Femur (tissue), 1 donor: ENCODE data around the gene AKNAD1.

Source experiments
- DNase-seq: peaks from one replicate; pipeline ENCODE4 v3.0.0-alpha.2; 2017

Gene AKNAD1

DNA sequence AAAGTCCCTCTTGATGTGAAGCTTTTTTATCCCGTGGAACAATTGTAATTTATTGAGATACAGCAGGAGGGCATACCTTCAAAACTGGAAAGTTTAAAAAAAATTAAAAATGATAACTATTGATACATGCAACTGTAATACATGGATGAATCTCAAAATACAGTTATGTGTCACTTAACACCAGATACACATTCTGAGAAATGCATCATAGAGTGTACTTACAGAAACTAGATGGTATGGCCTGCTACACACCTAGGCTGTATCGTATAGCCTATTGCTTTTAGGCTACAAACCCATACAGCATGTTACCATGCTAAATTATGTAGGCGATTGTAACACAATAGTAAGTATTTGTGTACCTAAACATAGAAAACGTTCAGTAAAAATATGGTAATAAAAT is 7.1 kb upstream of the AKNAD1 start:
- DNase-seq = no peak

DNA sequence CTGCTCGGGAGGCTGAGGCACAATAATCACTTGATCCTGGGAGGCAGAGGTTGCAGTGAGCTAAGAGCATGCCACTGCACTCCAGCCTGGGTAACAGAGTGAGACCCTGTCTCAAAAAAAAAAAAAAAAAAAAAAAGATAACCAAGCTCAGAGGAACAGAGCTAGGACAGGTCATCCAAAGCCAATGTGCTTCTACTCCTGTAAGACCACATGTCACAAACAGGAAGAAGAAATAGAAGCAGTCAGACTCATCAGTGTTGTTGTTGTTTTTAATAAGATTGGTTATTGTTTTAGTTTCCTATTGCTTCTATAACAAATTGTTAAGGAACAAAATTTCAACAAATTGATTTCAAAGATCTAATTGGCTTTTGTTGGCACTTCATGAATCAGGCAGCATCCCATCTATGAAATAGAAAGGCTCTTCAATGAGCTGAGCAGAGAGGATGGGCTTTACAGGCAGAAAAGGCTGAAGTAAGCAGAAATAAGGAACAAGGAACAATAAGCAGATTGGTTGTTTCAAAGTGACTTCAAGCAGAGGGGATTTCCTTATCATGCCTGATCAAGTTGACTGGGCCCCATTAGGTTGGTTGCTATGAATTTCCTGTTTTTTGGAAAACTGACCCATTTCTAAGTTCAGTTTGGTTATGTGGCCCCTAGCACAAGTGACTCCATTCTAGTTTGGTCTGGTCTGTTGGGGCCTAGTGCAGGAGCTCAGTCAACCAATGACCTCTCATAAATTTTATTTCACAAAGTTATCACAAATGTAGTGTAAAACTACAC is 6.0 kb upstream of the AKNAD1 start:
- no peak for DNase-seq

DNA sequence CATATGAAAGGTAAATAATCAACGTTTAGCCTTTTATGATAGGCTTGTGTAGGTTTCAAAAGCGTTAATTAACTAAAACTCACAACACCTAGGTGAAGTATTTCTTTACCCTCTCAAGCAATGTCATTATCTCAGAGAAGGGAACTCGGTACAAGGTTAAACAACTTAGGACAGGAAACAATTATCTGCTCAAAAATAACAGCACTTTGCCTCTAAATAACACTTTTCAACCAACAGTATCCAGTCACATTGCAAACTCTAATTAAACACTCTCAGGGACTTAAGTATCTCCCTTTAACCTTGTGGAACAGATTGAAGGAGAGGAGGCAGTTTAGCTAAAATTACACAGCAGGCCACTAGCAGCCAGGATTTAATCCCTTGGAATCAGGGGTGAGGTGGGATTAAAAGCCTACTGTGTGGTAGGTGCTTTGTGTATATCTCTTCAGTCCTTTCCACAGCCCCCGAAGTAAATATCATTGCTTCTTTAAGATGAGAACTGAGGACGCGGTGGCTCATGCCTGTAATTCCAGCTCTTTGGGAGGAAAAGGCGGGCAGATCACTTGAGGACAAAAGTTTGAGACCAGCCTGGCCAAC is 5.2 kb upstream of the AKNAD1 start:
- DNase-seq = no peak

DNA sequence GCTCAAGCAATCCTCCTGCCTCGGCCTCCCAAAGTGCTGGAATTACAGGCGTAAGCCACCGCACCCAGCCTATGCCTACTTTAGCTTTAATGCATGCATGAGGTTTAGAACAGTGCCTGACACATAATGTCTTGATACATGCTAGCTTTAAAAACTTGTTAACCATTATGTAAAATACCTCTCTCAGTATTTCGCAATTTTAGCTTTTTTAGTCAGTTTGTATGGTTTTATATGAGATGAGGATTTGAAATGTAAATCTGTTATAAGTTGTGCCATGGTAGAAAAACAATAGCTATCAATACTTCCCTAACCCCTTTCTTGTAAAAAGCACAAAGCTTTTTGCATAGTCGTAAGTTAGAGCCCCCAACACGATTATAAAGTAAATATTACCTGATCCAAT is 4.7 kb upstream of the AKNAD1 start:
- no peak for DNase-seq

DNA sequence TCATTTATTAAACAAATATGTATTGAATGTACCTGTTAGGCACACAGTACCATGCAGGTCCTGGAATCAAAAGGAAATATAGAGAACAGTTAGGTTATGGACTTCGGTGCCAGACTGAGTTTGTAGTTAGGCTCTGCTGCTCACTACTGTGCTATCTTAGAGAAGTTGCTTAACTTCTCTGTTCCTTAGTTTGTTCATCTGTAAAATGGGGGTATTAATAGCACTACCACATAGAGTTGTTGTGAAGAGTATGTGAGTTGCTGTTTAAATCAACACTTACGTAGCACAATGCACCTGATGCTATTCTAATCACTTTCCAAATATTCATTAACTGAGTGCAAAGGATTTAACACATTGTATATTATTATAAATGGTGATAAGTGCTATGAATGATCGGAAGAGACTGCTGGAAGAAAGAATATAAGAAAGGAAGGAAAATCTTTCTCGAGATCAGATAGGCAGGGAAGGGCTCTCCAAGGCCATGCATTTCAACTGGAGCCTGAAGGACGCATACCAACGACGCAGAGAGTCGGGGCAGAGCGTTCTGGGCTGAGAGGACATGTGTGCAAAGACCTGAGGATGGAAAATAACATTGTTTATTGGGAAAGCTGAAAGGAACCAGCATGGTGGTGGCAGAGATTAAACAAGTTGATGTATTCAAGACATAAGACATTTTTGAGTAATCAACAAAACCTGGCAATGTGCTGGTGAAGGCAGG is 3.5 kb upstream of the AKNAD1 start:
- no peak for DNase-seq

DNA sequence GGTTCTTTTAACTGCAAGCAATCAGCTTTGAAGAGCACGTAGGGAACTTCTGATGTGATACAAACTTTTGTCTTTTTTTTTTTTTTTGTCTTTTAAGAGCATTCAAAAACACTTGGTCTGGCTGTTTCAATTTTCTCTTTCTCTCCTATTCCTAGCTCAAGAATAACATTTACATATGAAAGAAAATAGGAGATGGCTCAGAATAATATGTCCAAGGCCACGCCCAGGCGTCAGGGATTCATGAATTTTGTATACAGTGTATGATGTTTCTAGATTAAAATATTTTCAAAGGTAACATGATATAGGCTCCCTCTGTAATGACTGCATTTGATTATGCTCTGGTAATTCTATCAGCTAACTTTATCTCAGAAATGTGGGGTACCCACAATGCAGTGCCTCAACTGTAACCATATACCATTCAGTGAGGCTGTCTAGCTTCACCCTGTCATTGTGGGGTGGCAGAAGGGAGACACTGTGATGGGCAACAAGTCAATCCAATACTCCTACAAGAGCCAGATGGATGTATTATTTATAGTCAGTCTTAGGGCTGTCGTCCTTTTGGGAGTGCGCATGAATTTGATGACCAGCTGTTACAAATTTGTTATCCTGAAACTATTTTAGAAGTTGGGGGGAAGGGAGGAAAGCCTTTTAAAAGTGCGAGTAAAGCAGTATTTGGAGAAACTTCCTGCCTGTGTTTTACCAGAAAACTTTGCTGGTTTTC is 1.5 kb upstream of the AKNAD1 start:
- peak; percentile 31 for DNase-seq

DNA sequence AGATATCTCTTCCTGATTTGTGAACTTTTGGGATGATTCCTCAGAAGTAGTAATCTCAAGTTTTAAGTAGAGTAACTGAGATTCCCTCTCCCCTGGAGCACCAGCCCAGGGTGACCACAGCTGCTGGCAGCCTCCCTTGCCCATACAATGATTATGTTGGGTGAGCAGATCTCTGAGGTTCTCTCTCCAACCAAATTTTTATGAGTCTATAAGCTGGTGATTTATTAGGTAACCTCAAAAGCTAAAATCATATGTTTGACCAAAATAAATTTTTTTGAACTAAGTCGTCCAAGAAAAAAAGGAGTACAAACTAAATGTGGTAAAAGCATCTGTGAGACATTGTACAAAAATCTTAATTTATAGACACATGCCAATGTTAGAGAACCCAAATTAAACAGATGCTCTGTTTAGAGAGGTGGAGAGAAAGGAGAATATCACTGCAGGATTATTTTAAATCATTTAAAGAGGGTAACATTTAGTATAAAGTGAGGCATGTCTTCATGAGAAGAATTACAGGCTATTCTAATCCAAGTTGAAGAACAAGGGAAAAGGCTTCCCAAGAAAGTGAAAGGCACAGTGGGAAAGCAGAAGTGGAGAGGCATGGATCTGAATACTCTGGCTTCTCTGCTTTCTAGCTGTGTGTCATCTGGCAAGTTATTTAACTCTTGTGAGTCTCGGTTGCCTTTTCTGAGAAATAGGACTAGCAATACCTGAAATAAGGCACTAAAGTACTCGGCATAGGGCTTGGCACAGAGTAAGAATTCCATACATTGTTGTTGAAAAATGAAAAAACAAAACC is 2.5 kb downstream of the AKNAD1 start:
- peak; percentile 60 for DNase-seq

DNA sequence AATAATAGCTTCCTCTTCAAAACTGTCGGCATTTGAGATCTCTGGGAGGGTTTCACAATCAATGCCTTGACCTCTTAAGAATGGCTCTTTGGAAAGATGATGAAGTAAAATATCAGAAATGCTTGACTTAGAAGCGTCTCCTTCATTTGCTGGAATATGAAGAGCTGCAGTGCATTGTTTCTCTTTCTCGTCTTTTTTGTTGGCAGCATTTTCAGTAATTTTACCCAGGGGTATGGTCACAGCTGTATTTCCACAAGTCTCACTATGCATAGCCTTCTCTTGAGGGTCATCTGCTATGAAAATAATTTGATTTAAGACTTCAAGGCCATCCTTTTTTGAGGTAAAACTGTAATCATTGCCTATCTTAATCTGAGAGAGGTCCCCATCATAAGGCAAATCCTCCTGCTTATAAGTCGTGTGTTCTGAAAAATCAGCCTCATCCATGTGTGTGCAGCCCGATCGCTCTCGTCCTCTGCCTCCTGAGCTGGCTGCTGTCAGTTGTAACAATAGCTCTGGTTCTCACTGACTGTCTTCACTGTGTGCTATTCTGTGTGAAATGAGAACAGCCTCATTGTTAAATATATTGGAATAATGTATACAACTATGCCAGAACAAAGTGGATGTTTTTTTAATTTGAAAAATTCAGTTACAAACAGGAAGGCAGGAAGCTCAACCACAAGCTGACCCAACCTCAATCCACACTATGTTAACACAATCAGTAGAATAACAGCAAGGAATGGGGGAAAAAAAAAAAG is 4.5 kb downstream of the AKNAD1 start:
- no peak for DNase-seq

DNA sequence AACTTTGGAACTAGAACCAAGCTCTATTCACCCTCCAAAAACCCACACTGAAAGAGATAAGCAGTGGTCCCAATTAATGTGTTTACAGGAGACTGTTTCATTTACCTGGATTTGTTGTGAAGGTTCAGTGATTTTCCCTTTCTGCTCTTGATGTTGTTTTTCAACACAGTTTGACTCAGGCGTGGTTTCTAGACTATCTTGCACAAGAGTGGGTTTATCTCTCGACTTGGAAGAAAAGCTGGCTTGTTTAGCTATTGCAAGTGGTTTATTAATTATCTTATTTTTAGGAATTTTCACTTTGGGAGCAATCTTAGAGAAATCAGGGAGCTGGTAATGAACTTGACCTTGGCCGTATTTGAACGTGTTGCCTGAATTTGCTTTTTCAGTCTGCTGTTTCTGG is 5.3 kb downstream of the AKNAD1 start:
- DNase-seq = no peak

DNA sequence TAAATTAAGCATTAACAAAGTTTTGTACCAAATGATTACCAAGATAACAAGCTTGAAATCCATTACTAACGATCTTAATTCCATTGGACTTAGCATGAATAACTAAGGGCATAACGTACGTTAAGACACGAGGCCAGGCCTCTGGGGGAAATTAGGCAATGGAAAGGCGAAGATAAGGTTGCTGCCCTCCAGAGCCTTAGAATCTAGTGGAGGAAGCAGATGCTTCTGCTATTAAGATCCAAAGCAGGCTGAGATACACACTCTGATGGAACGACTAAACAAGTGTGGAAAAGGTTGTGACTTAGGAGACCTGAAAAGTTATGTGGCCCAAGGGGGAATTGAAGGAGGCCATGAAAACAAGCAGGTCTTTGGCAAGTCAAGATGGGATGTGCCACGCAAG is 6.0 kb downstream of the AKNAD1 start:
- DNase-seq = no peak

DNA sequence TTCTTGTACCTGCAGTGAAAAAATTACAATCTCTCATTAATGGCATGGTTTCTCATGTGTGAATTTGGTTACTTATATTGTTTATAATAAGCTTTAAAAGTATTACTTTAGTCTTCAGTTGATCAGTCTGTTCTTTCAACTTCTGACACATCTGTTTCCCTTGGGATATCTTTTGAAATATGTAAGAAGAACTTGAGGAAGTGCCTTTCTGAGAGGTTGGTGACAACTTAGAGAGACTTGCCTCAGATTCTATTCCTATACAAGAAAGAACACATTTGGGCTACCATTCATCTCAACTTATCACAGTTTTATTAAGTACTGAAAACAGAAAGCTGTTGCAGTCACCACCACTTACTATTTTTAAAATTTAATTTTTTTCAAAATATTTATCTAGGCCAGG is 8.1 kb downstream of the AKNAD1 start:
- DNase-seq = no peak

DNA sequence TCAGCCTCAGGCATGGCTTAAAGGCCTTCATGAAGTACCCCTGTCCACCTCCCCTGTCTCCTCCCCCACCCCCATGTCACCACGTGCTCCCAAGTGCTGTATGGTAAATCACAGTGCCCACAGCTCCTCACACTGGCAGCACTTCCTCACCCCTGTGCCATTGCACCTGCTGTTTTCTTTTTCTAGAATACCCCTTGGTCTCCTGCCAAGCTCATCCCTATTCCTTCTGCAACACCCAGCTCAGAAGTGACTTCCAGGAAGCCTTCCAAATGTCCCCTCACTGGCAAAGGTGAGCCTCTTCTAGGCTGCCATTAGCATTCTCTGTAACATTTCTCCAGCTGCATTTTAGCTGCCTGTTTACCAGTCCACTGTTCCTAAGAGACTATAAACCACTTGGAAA is 9.4 kb downstream of the AKNAD1 start:
- DNase-seq = no peak

DNA sequence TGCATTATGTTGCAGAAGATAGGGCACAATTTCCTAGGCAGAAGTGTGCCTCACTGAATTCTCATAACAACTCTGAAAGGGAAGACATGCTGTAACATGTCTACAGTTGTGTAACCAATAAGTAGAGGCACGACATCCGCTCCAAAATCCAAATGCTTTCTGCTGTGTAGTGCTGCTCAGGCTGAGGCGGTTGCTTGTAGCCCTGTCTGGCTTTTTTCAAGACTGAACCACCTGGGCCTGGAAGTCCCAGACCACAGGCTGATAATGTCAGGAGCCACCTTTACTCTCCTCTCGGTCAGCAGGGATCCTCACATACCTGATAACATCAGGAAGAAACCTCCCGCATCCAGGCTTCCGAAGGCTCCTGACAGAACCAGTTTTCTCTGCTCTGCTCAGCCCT is 10.9 kb downstream of the AKNAD1 start:
- no peak for DNase-seq

DNA sequence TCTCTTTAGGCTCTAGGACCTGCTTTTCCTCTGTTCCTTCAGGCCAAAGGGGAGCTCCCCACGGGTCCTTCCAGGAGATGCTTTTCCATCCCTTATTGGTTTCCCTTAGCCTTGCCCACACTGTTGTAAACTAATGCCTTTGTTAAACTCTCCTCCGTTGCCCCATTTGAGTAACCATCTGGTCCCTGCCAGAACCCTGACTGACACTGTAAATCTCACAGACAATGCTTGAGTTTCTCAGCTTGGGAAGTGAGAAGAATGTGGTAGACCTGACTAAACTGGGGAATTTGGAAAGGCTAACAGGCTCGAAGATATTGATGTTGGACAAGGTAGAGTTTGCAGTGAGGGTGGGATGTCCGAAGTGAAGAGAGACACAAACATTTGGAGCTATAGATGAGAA is 11.4 kb downstream of the AKNAD1 start:
- no peak for DNase-seq

DNA sequence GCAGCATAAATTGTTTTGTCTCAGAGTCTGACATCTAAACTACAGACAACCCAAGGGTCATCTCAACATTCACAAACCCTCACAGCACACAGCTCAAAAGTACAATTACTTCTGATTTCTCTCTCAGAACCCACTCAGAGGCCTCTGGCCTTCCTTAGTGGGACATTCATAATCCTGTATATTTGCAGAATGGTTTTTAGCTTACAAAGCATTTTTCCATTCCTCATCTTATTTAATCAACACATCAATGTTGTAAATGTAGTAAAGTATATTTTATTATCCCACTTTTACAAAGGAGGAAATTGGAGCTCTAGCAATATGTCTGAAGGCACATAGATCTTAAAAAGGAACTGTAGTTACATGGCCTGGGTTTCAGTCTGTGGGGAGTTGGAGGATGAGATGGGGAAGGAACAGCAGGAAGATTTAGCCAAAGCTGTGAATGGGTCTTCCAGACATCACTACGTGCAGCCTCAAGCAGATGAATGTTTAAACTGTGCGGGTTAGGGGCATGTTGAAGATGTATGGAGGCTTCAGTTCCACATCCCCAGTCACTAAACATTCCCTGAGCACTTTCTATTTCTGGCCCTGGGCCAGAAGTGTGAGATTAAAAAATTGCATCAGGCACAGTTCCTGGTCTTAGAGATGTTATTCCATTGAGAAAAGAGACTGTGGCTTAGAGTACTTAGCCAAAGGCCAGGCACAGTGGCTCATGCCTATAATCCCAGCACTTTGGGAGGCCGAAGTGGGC is 13.3 kb downstream of the AKNAD1 start:
- no peak for DNase-seq

DNA sequence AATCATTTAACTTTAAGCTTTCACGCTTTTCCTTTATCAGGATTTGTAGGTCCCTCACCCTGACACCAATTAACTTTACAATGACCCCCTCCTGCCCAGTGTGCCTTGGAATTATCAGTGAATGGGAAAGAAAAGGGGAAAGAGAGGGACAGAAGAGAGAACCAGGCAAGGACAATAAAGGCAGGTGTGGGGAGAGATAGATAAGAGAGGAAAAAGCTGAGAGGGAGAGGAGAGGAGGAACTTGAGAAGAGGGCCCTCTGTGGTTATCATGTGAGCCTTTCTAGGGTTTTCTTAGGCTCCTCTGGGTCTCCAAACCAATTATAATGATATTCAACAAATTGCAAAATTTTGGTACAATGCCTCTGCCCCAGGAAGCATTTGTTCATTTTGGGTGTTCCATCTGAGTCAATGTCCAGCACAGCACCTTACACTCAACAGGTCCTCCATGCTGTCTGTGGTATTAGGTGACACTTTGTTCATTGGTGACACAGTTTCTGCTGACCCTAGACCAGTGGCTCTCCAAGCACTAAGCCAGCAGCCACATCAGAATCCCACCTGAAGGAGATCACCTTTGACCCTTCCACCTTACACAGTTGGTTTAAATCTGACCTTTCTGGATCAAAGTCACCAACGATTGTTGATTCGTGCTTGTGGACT is 14.2 kb downstream of the AKNAD1 start:
- no peak for DNase-seq

DNA sequence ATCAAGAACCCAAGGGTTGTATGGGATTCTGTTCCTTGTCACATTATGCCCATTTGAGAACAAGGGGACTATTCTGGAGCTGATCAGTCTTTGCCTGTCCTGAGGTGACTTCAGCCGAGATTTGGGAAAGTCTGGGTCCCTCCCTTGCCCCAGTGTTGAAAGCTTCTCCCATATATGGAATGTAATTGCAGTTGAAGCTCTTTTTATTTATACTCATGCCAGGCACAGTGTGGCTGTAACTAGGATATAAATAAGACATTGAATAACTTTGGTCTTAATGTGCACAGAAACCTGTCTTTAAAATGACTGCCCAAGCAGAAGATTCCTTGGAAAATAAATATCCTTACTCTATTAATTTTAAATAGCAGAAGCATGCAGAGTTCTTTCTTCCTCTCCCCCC is 15.2 kb downstream of the AKNAD1 start:
- DNase-seq = no peak

DNA sequence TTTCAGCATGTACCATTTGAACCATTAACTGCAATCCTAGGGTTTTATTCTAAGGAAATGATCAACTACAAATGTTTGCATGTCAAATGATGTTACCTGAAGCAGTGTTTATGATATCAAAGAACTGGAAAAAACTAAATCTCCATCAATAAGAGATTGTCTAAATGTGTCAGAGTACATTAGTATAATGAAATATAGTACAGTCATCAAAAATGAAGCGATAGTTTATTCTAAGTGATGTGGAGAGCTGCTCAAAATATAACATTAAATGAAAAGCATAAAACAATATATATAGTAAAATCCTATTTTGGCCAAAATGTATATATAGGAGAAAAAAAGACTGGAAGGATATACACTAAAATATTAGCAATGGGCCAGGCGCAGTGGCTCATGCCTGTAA is 24.0 kb downstream of the AKNAD1 start:
- DNase-seq = no peak

DNA sequence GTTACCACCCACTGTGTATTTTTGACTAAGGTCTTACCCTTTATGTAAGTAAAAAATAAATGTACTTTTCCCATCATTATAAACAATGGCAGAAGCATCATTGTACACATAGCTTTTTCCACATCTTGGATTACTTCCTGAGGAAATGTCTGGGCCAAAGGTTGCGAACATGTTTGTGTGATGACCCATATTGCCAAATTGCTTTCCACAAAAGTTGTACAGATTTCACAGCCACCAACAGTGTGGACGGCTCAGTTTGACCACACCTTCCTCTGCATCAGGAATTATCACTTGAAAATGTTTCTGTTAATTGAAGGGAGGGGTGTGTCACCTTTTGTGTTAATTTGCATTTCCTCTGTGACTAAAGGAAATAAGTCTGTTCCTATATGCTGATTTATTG is 25.7 kb downstream of the AKNAD1 start:
- no peak for DNase-seq

DNA sequence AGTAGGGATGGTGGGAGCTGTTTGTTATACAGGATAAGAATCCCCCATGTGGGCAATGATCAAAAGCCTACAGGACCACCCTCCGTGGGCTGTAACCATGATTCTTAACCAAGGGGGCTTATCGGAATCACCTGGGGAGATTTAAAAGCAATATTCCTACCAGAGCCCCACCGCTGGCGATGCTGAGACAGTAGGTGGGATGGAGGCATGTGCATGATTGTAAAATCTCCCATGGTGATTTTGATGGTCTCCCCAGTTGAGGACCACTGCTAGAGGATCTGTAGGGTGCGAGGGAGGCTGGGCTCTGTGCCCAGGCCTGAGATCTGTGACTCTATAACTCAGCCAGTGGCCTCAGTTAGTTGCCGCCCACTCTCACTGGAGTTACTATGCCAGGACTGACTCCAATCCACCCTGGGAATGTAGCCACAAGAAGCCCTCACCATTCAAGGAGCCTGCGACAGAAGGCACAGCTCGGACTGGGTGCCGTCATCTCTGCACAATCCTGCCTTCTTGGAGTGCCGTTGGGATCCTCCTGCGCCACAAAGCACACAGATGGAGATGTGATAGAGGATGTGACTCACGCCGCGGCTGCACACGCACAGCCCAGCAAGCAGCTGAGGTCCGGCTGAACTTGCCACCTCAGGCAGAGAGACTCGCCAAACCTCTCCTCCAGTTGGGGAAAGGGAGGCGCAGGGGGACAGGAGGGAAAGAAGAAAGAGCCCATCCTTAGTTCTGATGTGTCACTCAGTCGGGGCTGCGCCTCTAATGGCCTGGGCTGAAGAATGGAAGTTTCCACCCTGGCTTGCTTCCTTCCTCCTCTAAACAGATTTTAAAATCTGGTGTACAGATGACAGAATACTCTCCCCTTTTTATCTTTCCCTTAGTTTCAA is 26.5 kb downstream of the AKNAD1 start:
- peak; percentile 77 for DNase-seq
